DMS53 treated with DMSO at 0.1 percent for 48 hours (cell line): Measurements from ENCODE around the gene EFCAB8.
"Not testable (repeated sequence)": the region's sequence is repeated elsewhere in the genome, so short reads cannot be mapped to it uniquely, and the experiment has no call there.

Experiments
- DNase-seq: peaks from one replicate; lab custom pipeline; 2025; ENCODE audit not compliant: unreplicated experiment; lab: John Stamatoyannopoulos, UW

Gene EFCAB8

GRCh38 chr20:32950539-32950938 lies 91.8 kb downstream of the EFCAB8 start:
- not testable (repeated sequence) for DNase-seq

- no peak for DNase-seq
Measured at GRCh38 chr20:32957459-32957858, 98.7 kb downstream of the EFCAB8 start.

- DNase-seq: no peak
Measured at GRCh38 chr20:32958574-32958973, 99.9 kb downstream of the EFCAB8 start.

GRCh38 chr20:32959351-32960221 lies 100.9 kb downstream of the EFCAB8 start:
- DNase-seq: no peak

GRCh38 chr20:32960222-32960518 lies 101.4 kb downstream of the EFCAB8 start:
- no peak for DNase-seq

- DNase-seq: no peak
Measured at GRCh38 chr20:32960849-32961731, 102.4 kb downstream of the EFCAB8 start.

- no peak for DNase-seq
Measured at GRCh38 chr20:32962053-32962452, 103.3 kb downstream of the EFCAB8 start.

- DNase-seq: not testable (repeated sequence)
Measured at GRCh38 chr20:32962646-32963045, 103.9 kb downstream of the EFCAB8 start.

GRCh38 chr20:32963176-32963575 lies 104.5 kb downstream of the EFCAB8 start:
- DNase-seq: no peak

- DNase-seq: no peak
Measured at GRCh38 chr20:32964575-32964974, 105.9 kb downstream of the EFCAB8 start.

- DNase-seq: no peak
Measured at GRCh38 chr20:32965115-32965514, 106.4 kb downstream of the EFCAB8 start.

- DNase-seq: no peak
Measured at GRCh38 chr20:32965581-32966373, 107.1 kb downstream of the EFCAB8 start.

GRCh38 chr20:32966382-32966781 lies 107.7 kb downstream of the EFCAB8 start:
- DNase-seq: no peak

GRCh38 chr20:32966881-32967781 lies 108.4 kb downstream of the EFCAB8 start:
- no peak for DNase-seq

GRCh38 chr20:32967961-32968457 lies 109.3 kb downstream of the EFCAB8 start:
- no peak for DNase-seq

GRCh38 chr20:32968478-32969241 lies 109.9 kb downstream of the EFCAB8 start:
- no peak for DNase-seq

- no peak for DNase-seq
Measured at GRCh38 chr20:32969356-32970114, 110.8 kb downstream of the EFCAB8 start.

GRCh38 chr20:32970115-32970972 lies 111.6 kb downstream of the EFCAB8 start:
- DNase-seq: no peak
